Loucy (cell line): ENCODE measurements around the gene CFAP45.
"Not testable (repeated sequence)": the region's sequence is repeated elsewhere in the genome, so short reads cannot be mapped to it uniquely, and the experiment has no call there.

Experiments
- H2AFZ ChIP-seq: fragments of 200-600 bp; sonication (generic); 2 replicates; pipeline ENCODE4 v1.6.0; 2016; ENCODE audit warnings: antibody characterized with exemption, mild to moderate bottlenecking, low read length, moderate library complexity
- H3F3A ChIP-seq: fragments of 200-600 bp; 2 replicates; pipeline ENCODE4 v1.6.0; 2016; ENCODE audit warnings: antibody characterized with exemption, low read depth, mild to moderate bottlenecking
- H3K27me3 ChIP-seq: fragments of 200-600 bp; sonication (generic); 2 replicates; pipeline ENCODE4 v1.6.1; 2014; ENCODE audit warnings: low read length, mild to moderate bottlenecking; ENCODE audit not compliant: insufficient read depth, poor library complexity, severe bottlenecking
- H3K36me3 ChIP-seq: fragments of 200-600 bp; sonication (generic); 2 replicates; pipeline ENCODE4 v1.6.1; 2016; ENCODE audit warnings: low read length; ENCODE audit not compliant: insufficient read depth
- H3K4me1 ChIP-seq: fragments of 200-600 bp; sonication (generic); 2 replicates; pipeline ENCODE4 v1.5.1; 2014; ENCODE audit warnings: low read length, mild to moderate bottlenecking; ENCODE audit not compliant: insufficient read depth, poor library complexity, severe bottlenecking
- H3K4me2 ChIP-seq: fragments of 200-600 bp; sonication (generic); 2 replicates; pipeline ENCODE4 v1.6.0; 2014; ENCODE audit warnings: antibody characterized with exemption, low read length, low read depth, mild to moderate bottlenecking; ENCODE audit not compliant: poor library complexity, severe bottlenecking
- H3K4me3 ChIP-seq: fragments of 200-600 bp; sonication (generic); 2 replicates; pipeline ENCODE4 v1.5.1; 2014; ENCODE audit warnings: low read length, mild to moderate bottlenecking, mixed read lengths; ENCODE audit not compliant: poor library complexity, severe bottlenecking
- H3K79me2 ChIP-seq: fragments of 200-600 bp; sonication (generic); 2 replicates; pipeline ENCODE4 v1.6.1; 2014; ENCODE audit warnings: low read length; ENCODE audit not compliant: insufficient read depth
- H3K9ac ChIP-seq: fragments of 200-600 bp; sonication (generic); 2 replicates; pipeline ENCODE4 v1.6.0; 2014; ENCODE audit warnings: mild to moderate bottlenecking, low read depth, low read length, moderate library complexity; ENCODE audit not compliant: poor library complexity, severe bottlenecking
- H3K9me2 ChIP-seq: fragments of 200-600 bp; sonication (generic); replicated peaks from 2 replicates; pipeline ENCODE4 v1.6.1; 2016; ENCODE audit warnings: low read depth, low read length, mixed read lengths
- H3K9me3 ChIP-seq: fragments of 200-600 bp; sonication (generic); 2 replicates; pipeline ENCODE4 v1.6.1; 2014; ENCODE audit warnings: mild to moderate bottlenecking, antibody characterized with exemption, low read length, low read depth; ENCODE audit not compliant: insufficient read depth
- H4K20me1 ChIP-seq: fragments of 200-600 bp; sonication (generic); 2 replicates; pipeline ENCODE4 v1.6.0; 2014; ENCODE audit warnings: antibody characterized with exemption, low read length, mild to moderate bottlenecking; ENCODE audit not compliant: insufficient read depth, poor library complexity, severe bottlenecking
- EZH2phosphoT487 ChIP-seq: fragments of 200-600 bp; IDR thresholded peaks from 2 replicates; pipeline ENCODE4 v1.6.1; 2018; ENCODE audit warnings: antibody characterized with exemption, mild to moderate bottlenecking, moderate library complexity, borderline replicate concordance
- TF ChIP-seq, protein P1 (sequence below): fragments of 200-600 bp; sonication (generic); conservative IDR thresholded peaks from 2 replicates; pipeline ENCODE4 v1.5.1; 2014; ENCODE audit warnings: mild to moderate bottlenecking, antibody characterized with exemption, low read length

The CFAP45 gene

DNA sequence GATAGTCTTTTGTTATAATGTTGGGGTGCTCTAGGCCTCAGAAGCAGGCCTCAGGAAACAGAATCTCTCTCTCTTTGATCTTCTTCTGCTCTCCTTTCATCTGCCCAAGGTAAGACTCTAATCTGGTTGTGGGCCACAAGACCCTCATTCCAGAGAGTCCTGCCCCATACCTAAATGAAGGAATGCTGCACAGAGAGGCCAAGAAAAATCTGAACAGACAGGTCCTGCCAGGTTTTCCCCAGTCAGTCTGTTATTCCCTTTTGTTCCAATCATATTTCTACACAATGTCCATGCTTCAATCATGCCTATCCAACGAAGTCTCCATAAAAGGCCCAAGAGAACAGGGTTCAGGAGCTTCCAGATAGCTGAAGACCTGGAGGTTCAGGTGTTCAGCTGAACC, 7.0 kb upstream of the CFAP45 start:
- no peak overlapping the region for H2AFZ ChIP-seq
- TF ChIP-seq EZH2phosphoT487, result no peak
- TF ChIP-seq, protein P1, sequence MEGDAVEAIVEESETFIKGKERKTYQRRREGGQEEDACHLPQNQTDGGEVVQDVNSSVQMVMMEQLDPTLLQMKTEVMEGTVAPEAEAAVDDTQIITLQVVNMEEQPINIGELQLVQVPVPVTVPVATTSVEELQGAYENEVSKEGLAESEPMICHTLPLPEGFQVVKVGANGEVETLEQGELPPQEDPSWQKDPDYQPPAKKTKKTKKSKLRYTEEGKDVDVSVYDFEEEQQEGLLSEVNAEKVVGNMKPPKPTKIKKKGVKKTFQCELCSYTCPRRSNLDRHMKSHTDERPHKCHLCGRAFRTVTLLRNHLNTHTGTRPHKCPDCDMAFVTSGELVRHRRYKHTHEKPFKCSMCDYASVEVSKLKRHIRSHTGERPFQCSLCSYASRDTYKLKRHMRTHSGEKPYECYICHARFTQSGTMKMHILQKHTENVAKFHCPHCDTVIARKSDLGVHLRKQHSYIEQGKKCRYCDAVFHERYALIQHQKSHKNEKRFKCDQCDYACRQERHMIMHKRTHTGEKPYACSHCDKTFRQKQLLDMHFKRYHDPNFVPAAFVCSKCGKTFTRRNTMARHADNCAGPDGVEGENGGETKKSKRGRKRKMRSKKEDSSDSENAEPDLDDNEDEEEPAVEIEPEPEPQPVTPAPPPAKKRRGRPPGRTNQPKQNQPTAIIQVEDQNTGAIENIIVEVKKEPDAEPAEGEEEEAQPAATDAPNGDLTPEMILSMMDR, result no peak
- no peak overlapping the region for H3K4me3 ChIP-seq
- no peaks in the 10 kb centered on the region for H3K36me3 ChIP-seq
- H3K9me2 ChIP-seq, result no peaks in the 10 kb centered on the region
- H4K20me1 ChIP-seq, result no peaks in the 10 kb centered on the region
- H3K9ac ChIP-seq, result no peak overlapping the region
- H3F3A ChIP-seq, result peaks cover 9% of the 10 kb centered on the region; the same call in 1 of the 2 replicates
- H3K4me1 ChIP-seq, result peaks cover 49% of the 10 kb centered on the region
- H3K79me2 ChIP-seq, result peaks cover 5% of the 10 kb centered on the region
- H3K27me3 ChIP-seq, result no peaks in the 10 kb centered on the region
- peaks cover 5% of the 10 kb centered on the region; the same call in 1 of the 2 replicates for H3K9me3 ChIP-seq
- no peak overlapping the region for H3K4me2 ChIP-seq

- not testable (repeated sequence) for H3K9me2 ChIP-seq, H3K36me3 ChIP-seq, H3K27me3 ChIP-seq, H3K79me2 ChIP-seq, H2AFZ ChIP-seq, H3K4me3 ChIP-seq, H3F3A ChIP-seq, H3K9me3 ChIP-seq, H3K4me2 ChIP-seq, H3K9ac ChIP-seq, H4K20me1 ChIP-seq
- H3K4me1 ChIP-seq, result peaks cover 30% of the 10 kb centered on the region
Observed at GRCh38 chr1:159904036-159904435, 4.1 kb upstream of the CFAP45 start.

DNA sequence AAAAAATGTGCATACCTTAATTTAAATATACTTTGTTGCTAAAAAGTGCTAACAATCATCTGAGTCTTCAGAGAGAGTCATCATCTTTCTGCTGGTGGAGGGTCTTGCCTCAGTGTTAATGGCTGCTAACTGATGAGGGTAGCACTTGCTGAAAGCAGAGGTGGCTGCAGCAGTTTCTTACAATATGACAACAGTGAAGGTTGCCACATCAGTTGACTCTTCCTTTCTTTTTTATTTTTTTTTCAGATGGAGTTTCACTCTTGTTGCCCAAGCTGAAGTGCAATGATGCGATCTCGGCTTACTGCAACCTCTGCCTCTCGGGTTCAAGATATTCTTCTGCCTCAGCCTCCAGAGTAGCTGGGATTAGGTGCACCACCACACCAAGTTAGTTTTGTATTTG, 2.6 kb upstream of the CFAP45 start:
- no peak for TF ChIP-seq EZH2phosphoT487
- TF ChIP-seq, protein P1, result no peak
- Histone ChIP-seq H3K9ac (no peak overlapping the region), H3K9me2 (no peaks in the 10 kb centered on the region), H3F3A (no peaks in the 10 kb centered on the region), H3K4me3 (no peak overlapping the region), H2AFZ (no peak overlapping the region), H3K79me2 (no peaks in the 10 kb centered on the region), H4K20me1 (no peaks in the 10 kb centered on the region), H3K4me2 (no peak overlapping the region), H3K9me3 (peaks cover 5% of the 10 kb centered on the region; the same call in 1 of the 2 replicates), H3K27me3 (no peaks in the 10 kb centered on the region), H3K4me1 (peaks cover 15% of the 10 kb centered on the region), H3K36me3 (no peaks in the 10 kb centered on the region)

DNA sequence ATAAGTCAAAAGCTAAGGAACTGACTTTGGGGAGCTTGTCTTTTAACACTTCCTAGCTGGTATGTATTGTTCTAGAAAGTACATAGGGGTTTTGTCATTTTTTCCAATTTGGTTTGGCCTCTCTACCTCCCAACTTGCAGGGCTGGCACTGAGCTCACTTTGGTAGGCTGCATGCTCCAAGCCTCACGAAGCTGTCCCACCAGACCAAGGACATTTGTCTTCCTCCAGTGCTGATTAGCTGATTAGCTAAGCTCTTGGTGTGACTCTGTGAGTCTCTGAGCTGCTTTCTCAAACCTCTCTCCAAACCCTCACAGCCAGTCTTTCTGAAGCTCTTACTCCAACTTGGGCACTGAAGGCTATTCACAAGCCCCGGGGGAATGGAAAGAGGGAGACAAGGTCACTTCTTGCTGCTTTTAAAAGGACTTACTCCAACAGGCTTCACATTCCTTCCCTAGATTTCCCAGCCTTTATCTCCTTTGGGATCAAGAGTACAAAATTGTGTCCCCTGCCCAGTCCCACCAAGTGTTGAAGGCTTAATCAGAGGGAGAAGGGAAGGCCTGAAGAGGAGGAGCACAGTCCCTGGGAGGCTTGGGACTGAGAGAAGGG, 893 bp upstream of the CFAP45 start:
- no peaks in the 10 kb centered on the region for H3K9me2 ChIP-seq
- H3K4me3 ChIP-seq, result no peak overlapping the region
- H4K20me1 ChIP-seq, result no peaks in the 10 kb centered on the region
- no peaks in the 10 kb centered on the region for H3K27me3 ChIP-seq
- no peaks in the 10 kb centered on the region for H3F3A ChIP-seq
- peaks cover 13% of the 10 kb centered on the region for H3K4me1 ChIP-seq
- TF ChIP-seq EZH2phosphoT487, result no peak
- TF ChIP-seq, protein P1, result no peak
- H2AFZ ChIP-seq, result no peak overlapping the region
- H3K4me2 ChIP-seq, result no peak overlapping the region
- H3K36me3 ChIP-seq, result no peaks in the 10 kb centered on the region
- peaks cover 5% of the 10 kb centered on the region; the same call in 1 of the 2 replicates for H3K9me3 ChIP-seq
- no peaks in the 10 kb centered on the region for H3K79me2 ChIP-seq
- H3K9ac ChIP-seq, result no peak overlapping the region

DNA sequence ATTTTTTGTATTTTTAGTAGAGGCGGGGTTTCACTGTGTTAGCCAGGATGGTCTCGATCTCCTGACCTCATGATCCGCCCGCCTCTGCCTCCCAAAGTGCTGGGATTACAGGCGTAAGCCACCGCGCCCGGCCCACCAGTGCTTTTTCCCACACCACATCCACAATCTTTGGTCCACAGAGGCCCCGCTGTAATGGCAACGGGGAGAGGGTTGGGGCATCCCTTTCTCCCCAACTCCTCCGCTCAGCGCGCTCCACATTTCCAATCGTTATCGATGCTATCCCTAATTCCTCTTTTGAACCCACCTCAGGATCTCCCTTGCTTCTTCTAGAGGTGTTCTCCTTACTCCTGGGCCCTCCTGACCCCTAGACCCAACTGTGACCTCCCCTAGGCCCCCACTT, 331 bp downstream of the CFAP45 start:
- H3K4me2 ChIP-seq, H3K79me2 ChIP-seq, H3K4me3 ChIP-seq, H3F3A ChIP-seq, H2AFZ ChIP-seq, H3K36me3 ChIP-seq, H3K9me2 ChIP-seq, H3K9me3 ChIP-seq, H3K9ac ChIP-seq, H3K27me3 ChIP-seq, H4K20me1 ChIP-seq: not testable (repeated sequence)
- H3K4me1 ChIP-seq, result peaks cover 13% of the 10 kb centered on the region
